Measurements from ENCODE around the gene KCNQ1.
A peak's percentile ranks its signal among the peaks of the same experiment; 100 is the strongest.

Gene KCNQ1

GRCh38 chr11:2399488-2400068 lies 45.2 kb upstream of the KCNQ1 start:
- DNase-seq (ENCODE audit: extremely low read depth, low read depth): no peak
- TF ChIP-seq, protein P1, sequence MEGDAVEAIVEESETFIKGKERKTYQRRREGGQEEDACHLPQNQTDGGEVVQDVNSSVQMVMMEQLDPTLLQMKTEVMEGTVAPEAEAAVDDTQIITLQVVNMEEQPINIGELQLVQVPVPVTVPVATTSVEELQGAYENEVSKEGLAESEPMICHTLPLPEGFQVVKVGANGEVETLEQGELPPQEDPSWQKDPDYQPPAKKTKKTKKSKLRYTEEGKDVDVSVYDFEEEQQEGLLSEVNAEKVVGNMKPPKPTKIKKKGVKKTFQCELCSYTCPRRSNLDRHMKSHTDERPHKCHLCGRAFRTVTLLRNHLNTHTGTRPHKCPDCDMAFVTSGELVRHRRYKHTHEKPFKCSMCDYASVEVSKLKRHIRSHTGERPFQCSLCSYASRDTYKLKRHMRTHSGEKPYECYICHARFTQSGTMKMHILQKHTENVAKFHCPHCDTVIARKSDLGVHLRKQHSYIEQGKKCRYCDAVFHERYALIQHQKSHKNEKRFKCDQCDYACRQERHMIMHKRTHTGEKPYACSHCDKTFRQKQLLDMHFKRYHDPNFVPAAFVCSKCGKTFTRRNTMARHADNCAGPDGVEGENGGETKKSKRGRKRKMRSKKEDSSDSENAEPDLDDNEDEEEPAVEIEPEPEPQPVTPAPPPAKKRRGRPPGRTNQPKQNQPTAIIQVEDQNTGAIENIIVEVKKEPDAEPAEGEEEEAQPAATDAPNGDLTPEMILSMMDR (IDR thresholded peaks at IDR 0.05; ENCODE audit: low read depth, low read length): no peak

DNA sequence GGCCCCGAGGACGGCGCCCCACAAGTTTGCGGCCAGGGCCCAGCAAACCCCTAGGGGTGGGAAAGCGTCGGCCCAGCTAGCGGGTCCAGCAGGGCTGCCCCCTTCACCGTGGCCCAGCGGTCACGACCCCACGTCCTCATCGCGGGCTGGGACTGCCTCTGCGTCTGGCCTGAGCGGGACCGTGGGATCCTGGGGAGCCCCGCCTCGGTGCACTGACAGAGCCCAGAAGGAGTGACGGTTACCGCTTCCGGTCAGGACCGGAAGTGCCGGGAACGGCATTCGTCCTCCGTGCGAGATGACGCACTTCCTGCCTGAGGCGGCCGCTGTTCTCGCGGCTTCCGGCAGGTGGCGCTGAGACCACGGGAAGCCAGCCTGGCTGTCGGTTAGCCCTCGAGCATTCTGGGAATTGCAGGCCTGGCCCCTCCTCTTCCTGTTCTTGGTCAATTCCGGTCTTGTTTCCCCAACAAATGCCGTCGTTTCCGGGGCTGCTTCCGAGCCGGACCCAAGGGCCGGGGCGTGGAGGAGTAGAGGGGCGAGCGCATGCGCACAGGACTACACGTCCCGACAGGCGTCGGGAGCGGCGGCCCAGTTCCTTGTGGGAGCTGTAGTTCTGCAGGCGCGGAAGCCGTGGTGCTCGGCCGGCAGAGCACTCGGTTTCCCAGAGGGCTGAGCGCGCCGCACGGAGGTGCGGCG lies 44.6 kb upstream of the KCNQ1 start, which contains the start of gene TSSC4:
Gene TSSC4, plus strand, starts transcription at position 682 of the 693 bp plus-strand sequence. CDS start 1,884 bp downstream, outside the sequence.
- TF ChIP-seq, protein P1 (IDR thresholded peaks at IDR 0.05; ENCODE audit: low read depth, low read length): peak; percentile 99
- DNase-seq (ENCODE audit: extremely low read depth, low read depth): peak; percentile 100

DNA sequence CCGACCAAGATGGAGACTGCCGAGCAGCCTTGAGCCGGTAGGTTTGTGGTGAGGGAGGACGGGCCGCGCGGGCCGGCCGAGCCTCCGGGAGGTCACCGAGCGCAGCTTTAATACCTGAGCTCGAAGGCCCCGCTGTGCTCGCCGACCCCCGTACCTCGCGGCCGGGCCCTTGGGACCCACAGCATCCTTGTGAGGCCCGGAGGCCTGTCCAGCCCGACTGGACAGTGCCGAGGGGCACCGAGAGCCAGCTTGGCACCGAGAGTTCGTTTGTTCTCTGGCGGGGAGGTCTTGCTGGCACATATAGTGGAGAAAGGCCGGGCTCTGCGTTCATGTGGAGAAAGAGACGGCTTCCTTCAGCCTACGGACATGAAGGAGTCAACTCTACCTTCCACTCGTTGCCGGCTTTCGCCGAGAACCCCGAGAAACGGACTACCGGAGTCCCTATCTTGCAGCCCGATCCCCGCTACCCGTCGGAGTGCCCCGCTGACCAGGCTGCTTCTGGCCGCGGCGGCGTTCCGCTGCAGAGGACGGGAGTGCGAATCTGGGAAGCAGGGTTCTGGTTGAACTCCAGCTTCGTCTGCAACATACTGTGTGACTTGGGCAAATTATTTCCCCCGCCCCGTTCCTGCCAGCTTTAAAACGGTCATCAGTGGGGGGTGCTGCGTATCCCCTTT lies 43.9 kb upstream of the KCNQ1 start:
- DNase-seq (ENCODE audit: extremely low read depth, low read depth): no peak
- TF ChIP-seq, protein P1 (IDR thresholded peaks at IDR 0.05; ENCODE audit: low read depth, low read length): no peak

DNA sequence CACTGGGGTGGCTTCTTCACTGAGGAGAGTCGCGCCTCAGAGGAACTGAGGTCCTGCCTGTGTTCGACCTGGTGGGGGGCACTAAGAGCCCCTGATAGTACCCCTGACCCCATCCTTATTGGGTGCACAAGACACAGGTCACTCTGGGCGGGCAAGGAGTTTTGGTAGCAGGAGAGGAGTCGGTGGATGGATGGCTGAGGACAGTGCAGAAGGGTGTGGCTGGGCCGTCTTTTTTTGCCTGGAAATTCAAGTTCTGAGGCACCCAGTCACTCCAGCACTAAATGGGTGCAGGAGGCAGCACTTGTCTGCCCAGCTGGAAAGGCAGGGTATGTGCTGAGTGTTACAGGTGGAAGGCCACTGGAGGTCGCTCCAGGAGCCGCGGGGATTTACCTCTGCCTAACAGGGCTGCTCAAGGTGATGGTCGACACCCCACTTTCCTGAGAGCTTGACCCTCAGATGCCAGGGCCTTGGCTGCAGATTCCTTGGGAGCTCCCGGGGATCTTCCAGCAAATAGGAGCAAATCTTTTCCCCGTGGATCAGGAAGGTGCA lies 43.3 kb upstream of the KCNQ1 start:
- TF ChIP-seq, protein P1 (IDR thresholded peaks at IDR 0.05; ENCODE audit: low read depth, low read length): no peak

DNA sequence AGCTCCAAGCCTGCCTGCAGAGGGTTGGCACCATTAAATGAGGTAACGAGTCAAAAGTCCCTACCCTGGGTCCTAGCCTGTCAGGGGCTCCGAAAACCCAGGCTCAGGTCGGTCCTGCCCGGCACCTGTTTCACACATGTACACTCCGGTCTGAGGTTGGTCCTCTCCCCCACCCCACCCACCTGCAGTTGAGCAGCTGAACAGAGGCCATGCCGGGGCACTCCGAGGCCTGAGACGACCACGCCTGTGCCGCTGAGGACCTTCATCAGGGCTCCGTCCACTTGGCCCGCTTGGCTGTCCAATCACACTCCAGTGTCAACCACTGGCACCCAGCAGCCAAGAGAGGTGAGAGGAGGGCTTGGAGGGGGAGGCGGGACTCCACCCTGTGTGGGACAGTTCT lies 42.7 kb upstream of the KCNQ1 start:
- TF ChIP-seq, protein P1 (IDR thresholded peaks at IDR 0.05; ENCODE audit: low read depth, low read length): no peak
- DNase-seq (ENCODE audit: extremely low read depth, low read depth): no peak

More for the DNA sequence above, 43.3 kb upstream of the KCNQ1 start:
- DNase-seq (ENCODE audit: extremely low read depth, low read depth): no peak

- no peak for DNase-seq (ENCODE audit: extremely low read depth, low read depth)
- TF ChIP-seq, protein P1 (IDR thresholded peaks at IDR 0.05; ENCODE audit: low read depth, low read length): no peak
Observed at GRCh38 chr11:2402890-2403645, 41.7 kb upstream of the KCNQ1 start.
